Neural progenitor cell (in vitro differentiated cells): ENCODE results near the gene METTL3.

ENCODE experiments used
- EZH2 ChIP-seq: fragments of 200-600 bp; sonication (generic); IDR thresholded peaks from 2 replicates; pipeline ENCODE4 v1.6.1; 2017; ENCODE audit warnings: antibody characterized with exemption, mild to moderate bottlenecking, moderate library complexity
- EZH2phosphoT487 ChIP-seq: fragments of 200-600 bp; sonication (generic); IDR thresholded peaks from 2 replicates; pipeline ENCODE4 v1.6.1; 2017; ENCODE audit warnings: antibody characterized with exemption
- TF ChIP-seq, protein P1 (sequence below): fragments of 200-600 bp; sonication (generic); IDR thresholded peaks from 2 replicates; pipeline ENCODE4 v1.5.1; 2017; ENCODE audit warnings: antibody characterized with exemption, mild to moderate bottlenecking

DNA sequence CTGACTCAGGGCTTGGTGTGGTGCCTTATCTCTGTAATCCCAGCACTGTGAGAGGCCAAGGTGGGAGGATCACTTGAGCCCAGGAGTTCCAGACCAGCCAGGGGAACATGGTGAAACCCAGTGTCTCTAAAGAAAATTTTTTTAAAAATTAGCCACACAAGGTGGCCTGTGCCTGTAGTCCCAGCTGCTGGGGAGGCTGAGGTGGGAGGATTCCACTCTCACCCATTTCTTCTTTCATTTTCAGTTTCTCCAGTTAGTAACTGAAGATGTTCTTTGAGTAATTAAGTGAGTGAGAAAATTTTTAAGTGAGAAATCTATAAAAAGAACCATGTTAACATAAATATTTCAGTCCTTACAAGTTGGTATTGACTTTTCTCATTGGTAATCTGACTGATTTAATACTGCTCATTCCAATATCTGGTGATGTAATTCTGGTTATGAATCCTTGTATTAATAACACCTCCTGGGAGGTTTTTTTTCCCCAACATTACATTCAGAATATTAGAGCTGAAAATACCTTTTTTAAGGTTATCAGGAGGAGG, 6.1 kb downstream of the METTL3 start:
- TF ChIP-seq, protein P1, sequence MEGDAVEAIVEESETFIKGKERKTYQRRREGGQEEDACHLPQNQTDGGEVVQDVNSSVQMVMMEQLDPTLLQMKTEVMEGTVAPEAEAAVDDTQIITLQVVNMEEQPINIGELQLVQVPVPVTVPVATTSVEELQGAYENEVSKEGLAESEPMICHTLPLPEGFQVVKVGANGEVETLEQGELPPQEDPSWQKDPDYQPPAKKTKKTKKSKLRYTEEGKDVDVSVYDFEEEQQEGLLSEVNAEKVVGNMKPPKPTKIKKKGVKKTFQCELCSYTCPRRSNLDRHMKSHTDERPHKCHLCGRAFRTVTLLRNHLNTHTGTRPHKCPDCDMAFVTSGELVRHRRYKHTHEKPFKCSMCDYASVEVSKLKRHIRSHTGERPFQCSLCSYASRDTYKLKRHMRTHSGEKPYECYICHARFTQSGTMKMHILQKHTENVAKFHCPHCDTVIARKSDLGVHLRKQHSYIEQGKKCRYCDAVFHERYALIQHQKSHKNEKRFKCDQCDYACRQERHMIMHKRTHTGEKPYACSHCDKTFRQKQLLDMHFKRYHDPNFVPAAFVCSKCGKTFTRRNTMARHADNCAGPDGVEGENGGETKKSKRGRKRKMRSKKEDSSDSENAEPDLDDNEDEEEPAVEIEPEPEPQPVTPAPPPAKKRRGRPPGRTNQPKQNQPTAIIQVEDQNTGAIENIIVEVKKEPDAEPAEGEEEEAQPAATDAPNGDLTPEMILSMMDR: no peak
- TF ChIP-seq EZH2 (no peak), EZH2phosphoT487 (no peak)
